ENCODE data around the gene LRMDA.
"Not testable (repeated sequence)": the region's sequence is repeated elsewhere in the genome, so short reads cannot be mapped to it uniquely, and the experiment has no call there.

LRMDA gene

GRCh38 chr10:76051007-76051936 is 619.8 kb downstream of the LRMDA start:
- no peak for DNase-seq (ENCODE audit: low spot score)

- no peak for DNase-seq (ENCODE audit: low spot score)
Measured at GRCh38 chr10:76052682-76053503, 621.5 kb downstream of the LRMDA start.

- no peak for DNase-seq (ENCODE audit: low spot score)
Measured at GRCh38 chr10:76055466-76055865, 624.0 kb downstream of the LRMDA start.

GRCh38 chr10:76055963-76056362 is 624.5 kb downstream of the LRMDA start:
- no peak for DNase-seq (ENCODE audit: low spot score)

- DNase-seq (ENCODE audit: low spot score), result not testable (repeated sequence)
Measured at GRCh38 chr10:76060993-76061392, 629.6 kb downstream of the LRMDA start.

- DNase-seq (ENCODE audit: low spot score), result no peak
Measured at GRCh38 chr10:76066457-76066856, 635.0 kb downstream of the LRMDA start.

GRCh38 chr10:76067447-76067846 is 636.0 kb downstream of the LRMDA start:
- DNase-seq (ENCODE audit: low spot score), result no peak

- DNase-seq (ENCODE audit: low spot score), result no peak
Measured at GRCh38 chr10:76068856-76069255, 637.4 kb downstream of the LRMDA start.

- no peak for DNase-seq (ENCODE audit: low spot score)
Measured at GRCh38 chr10:76070916-76071315, 639.5 kb downstream of the LRMDA start.

GRCh38 chr10:76071653-76072365 is 640.4 kb downstream of the LRMDA start:
- DNase-seq (ENCODE audit: low spot score), result no peak

GRCh38 chr10:76072384-76072783 is 641.0 kb downstream of the LRMDA start:
- no peak for DNase-seq (ENCODE audit: low spot score)

GRCh38 chr10:76073524-76073923 is 642.1 kb downstream of the LRMDA start:
- DNase-seq (ENCODE audit: low spot score), result no peak

GRCh38 chr10:76074659-76075058 is 643.2 kb downstream of the LRMDA start:
- no peak for DNase-seq (ENCODE audit: low spot score)

- DNase-seq (ENCODE audit: low spot score), result no peak
Measured at GRCh38 chr10:76080451-76080850, 649.0 kb downstream of the LRMDA start.

GRCh38 chr10:76080991-76081390 is 649.6 kb downstream of the LRMDA start:
- DNase-seq (ENCODE audit: low spot score), result no peak

GRCh38 chr10:76082232-76082631 is 650.8 kb downstream of the LRMDA start:
- no peak for DNase-seq (ENCODE audit: low spot score)

- DNase-seq (ENCODE audit: low spot score), result no peak
Measured at GRCh38 chr10:76082956-76083355, 651.5 kb downstream of the LRMDA start.

GRCh38 chr10:76085002-76085816 is 653.8 kb downstream of the LRMDA start:
- DNase-seq (ENCODE audit: low spot score), result no peak

GRCh38 chr10:76085817-76086167 is 654.4 kb downstream of the LRMDA start:
- DNase-seq (ENCODE audit: low spot score), result no peak

GRCh38 chr10:76086170-76086760 is 654.8 kb downstream of the LRMDA start:
- DNase-seq (ENCODE audit: low spot score), result no peak
